Breast epithelium (tissue), 3 donors: ENCODE results near the gene ILDR1.
"Not testable (repeated sequence)": the region's sequence is repeated elsewhere in the genome, so short reads cannot be mapped to it uniquely, and the experiment has no call there.

Source experiments
- POLR2A ChIP-seq: fragments of 450-650 bp; IDR thresholded peaks from one replicate; pipeline ENCODE4 v1.6.1; 2016; ENCODE audit warnings: antibody characterized with exemption, mild to moderate bottlenecking, moderate library complexity
- POLR2AphosphoS5 ChIP-seq, 3 donors: sonication (generic); formaldehyde crosslinking; IDR thresholded peaks; one replicate each; pipeline ENCODE4 v1.6.1; 2017; ENCODE audit warnings: antibody characterized with exemption in 3 of 3
- TF ChIP-seq, protein P1 (sequence below), 3 donors: fragments of 450-650 bp; IDR thresholded peaks; one replicate each; pipeline ENCODE4 v1.5.1; 2016 to 2017; ENCODE audit warnings: antibody characterized with exemption in 3 of 3, mild to moderate bottlenecking in 3 of 3, moderate library complexity in 3 of 3

DNA sequence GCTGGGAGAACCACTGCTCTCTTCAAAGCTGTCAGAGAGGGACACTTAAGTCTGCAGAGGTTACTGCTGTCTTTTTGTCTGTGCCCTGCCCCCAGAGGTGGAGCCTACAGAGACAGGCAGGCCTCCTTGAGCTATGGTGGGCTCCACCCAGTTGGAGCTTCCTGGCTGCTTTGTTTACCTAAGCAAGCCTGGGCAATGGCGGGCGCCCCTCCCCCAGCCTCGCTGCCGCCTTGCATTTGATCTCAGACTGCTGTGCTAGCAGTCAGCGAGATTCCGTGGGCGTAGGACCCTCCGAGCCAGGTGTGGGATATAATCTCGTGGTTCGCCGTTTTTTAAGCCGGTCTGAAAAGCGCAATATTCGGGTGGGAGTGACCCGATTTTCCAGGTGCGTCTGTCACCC is 25.2 kb upstream of the ILDR1 start:
- not testable (repeated sequence) for TF ChIP-seq POLR2AphosphoS5 (IDR thresholded peaks at IDR 0.05); POLR2A
- TF ChIP-seq, protein P1, sequence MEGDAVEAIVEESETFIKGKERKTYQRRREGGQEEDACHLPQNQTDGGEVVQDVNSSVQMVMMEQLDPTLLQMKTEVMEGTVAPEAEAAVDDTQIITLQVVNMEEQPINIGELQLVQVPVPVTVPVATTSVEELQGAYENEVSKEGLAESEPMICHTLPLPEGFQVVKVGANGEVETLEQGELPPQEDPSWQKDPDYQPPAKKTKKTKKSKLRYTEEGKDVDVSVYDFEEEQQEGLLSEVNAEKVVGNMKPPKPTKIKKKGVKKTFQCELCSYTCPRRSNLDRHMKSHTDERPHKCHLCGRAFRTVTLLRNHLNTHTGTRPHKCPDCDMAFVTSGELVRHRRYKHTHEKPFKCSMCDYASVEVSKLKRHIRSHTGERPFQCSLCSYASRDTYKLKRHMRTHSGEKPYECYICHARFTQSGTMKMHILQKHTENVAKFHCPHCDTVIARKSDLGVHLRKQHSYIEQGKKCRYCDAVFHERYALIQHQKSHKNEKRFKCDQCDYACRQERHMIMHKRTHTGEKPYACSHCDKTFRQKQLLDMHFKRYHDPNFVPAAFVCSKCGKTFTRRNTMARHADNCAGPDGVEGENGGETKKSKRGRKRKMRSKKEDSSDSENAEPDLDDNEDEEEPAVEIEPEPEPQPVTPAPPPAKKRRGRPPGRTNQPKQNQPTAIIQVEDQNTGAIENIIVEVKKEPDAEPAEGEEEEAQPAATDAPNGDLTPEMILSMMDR (IDR thresholded peaks at IDR 0.05) = not testable (repeated sequence)
